ENCODE data around the gene HLA-E. TPM values are rescaled to one million over a fixed set of nuclear protein-coding genes. Genes with fewer than 3 reads are reported as not detected.
"Not testable (repeated sequence)": the region's sequence is repeated elsewhere in the genome, so short reads cannot be mapped to it uniquely, and the experiment has no call there.

HLA-E gene
- total and polyA plus RNA-seq, 5 donors from 2014 or later = 1,662 to 2,677 (median 2,442) TPM

- not testable (repeated sequence) for H3K9me3 Mint-ChIP-seq; H3K27ac Mint-ChIP-seq; H3K36me3 Mint-ChIP-seq; H3K4me3 ChIP-seq (ENCODE audit: low read depth, low read length); H3K4me3 Mint-ChIP-seq; H3K27ac ChIP-seq (ENCODE audit: insufficient read depth, low read length, poor library complexity, severe bottlenecking); H3K36me3 ChIP-seq (ENCODE audit: control insufficient read depth, insufficient read depth, low read length); H3K9me3 ChIP-seq (ENCODE audit: control insufficient read depth in 2 of 2, low read length in 2 of 2)
- H3K4me1 Mint-ChIP-seq = peaks cover 10 to 30% (median 22%) of the 10 kb centered on the region in 4 donors
- DNase-seq (peak; percentile 76 to 86 (median 84)), ATAC-seq (ENCODE audit: low read depth in 2 of 2) (peak; percentile 90 to 92)
- Histone ChIP-seq H3K27me3 (ENCODE audit: control insufficient read depth, insufficient read depth, low read length) (peaks cover 31% of the 10 kb centered on the region), H3K4me1 (ENCODE audit: control insufficient read depth, insufficient read depth, low read length, poor library complexity, severe bottlenecking) (peaks cover 22% of the 10 kb centered on the region)
- H3K27me3 Mint-ChIP-seq = peaks cover 62% of the 10 kb centered on the region
Measured at GRCh38 chr6:30481965-30482644, 7.2 kb upstream of the HLA-E start.

- Mint-ChIP-seq H3K27me3 (peaks cover 45% of the 10 kb centered on the region), H3K4me3 (peak overlapping the region in 2 of 4 donors; percentile 15 to 75), H3K27ac (no peak overlapping the region), H3K4me1 (peaks cover 14 to 40% (median 27%) of the 10 kb centered on the region in 4 donors), H3K9me3 (peaks cover 0 to 3% (median 0%) of the 10 kb centered on the region in 7 donors), H3K36me3 (no peaks in the 10 kb centered on the region)
- DNase-seq (peak in 2 of 3 donors; percentile 58 to 70), ATAC-seq (ENCODE audit: low read depth in 2 of 2) (no peak)
- H3K4me3 ChIP-seq (ENCODE audit: low read depth, low read length) = no peak overlapping the region
- no peaks in the 10 kb centered on the region for H3K36me3 ChIP-seq (ENCODE audit: control insufficient read depth, insufficient read depth, low read length)
- H3K9me3 ChIP-seq (ENCODE audit: control insufficient read depth in 2 of 2, low read length in 2 of 2) = no peaks in the 10 kb centered on the region
- H3K27ac ChIP-seq (ENCODE audit: insufficient read depth, low read length, poor library complexity, severe bottlenecking) = no peak overlapping the region
- peaks cover 22% of the 10 kb centered on the region for H3K4me1 ChIP-seq (ENCODE audit: control insufficient read depth, insufficient read depth, low read length, poor library complexity, severe bottlenecking)
- peaks cover 23% of the 10 kb centered on the region for H3K27me3 ChIP-seq (ENCODE audit: control insufficient read depth, insufficient read depth, low read length)
Measured at GRCh38 chr6:30483677-30484279, 5.5 kb upstream of the HLA-E start.

GRCh38 chr6:30485236-30485635 is 4.1 kb upstream of the HLA-E start:
- Mint-ChIP-seq H3K36me3 (peaks cover 2% of the 10 kb centered on the region), H3K27ac (no peak overlapping the region), H3K9me3 (peaks cover 0 to 6% (median 0%) of the 10 kb centered on the region in 7 donors), H3K27me3 (peaks cover 40% of the 10 kb centered on the region), H3K4me3 (no peak overlapping the region), H3K4me1 (peaks cover 16 to 47% (median 32%) of the 10 kb centered on the region in 4 donors)
- H3K27me3 ChIP-seq (ENCODE audit: control insufficient read depth, insufficient read depth, low read length) = peaks cover 13% of the 10 kb centered on the region
- peaks cover 2% of the 10 kb centered on the region for H3K36me3 ChIP-seq (ENCODE audit: control insufficient read depth, insufficient read depth, low read length)
- ATAC-seq (ENCODE audit: low read depth in 2 of 2) = no peak
- H3K4me1 ChIP-seq (ENCODE audit: control insufficient read depth, insufficient read depth, low read length, poor library complexity, severe bottlenecking) = peaks cover 22% of the 10 kb centered on the region
- H3K27ac ChIP-seq (ENCODE audit: insufficient read depth, low read length, poor library complexity, severe bottlenecking) = no peak overlapping the region
- H3K4me3 ChIP-seq (ENCODE audit: low read depth, low read length) = no peak overlapping the region
- DNase-seq = no peak
- H3K9me3 ChIP-seq (ENCODE audit: control insufficient read depth in 2 of 2, low read length in 2 of 2) = no peaks in the 10 kb centered on the region

DNA sequence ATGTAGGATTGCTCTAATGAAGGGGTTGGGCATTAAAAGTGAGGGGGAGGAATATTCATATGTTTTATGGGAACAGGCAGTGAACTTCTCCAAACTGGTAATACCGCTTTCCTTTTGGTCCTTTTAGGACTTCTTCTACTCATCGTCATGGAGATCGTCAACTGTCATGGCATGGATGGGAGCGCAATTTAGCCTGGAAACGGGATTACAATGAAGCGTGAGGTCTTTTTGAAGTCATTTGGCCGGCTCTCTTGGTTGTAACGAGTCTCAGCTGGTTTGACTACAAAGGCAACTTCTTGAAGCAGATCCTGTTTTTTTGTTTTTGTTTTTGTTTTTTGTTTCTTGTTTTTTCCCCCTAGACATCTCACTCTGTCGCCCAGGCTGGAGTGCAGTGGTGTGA is 1.4 kb upstream of the HLA-E start:
- peaks cover 16 to 53% (median 29%) of the 10 kb centered on the region in 4 donors for H3K4me1 Mint-ChIP-seq
- H3K9me3 ChIP-seq (ENCODE audit: control insufficient read depth in 2 of 2, low read length in 2 of 2) = no peaks in the 10 kb centered on the region
- peak overlapping the region; percentile 87 to 91 (median 87) for H3K27ac Mint-ChIP-seq
- ATAC-seq (ENCODE audit: low read depth in 2 of 2) (no peak), DNase-seq (no peak)
- peaks cover 29% of the 10 kb centered on the region for H3K36me3 Mint-ChIP-seq
- no peak overlapping the region for H3K4me3 ChIP-seq (ENCODE audit: low read depth, low read length)
- H3K27ac ChIP-seq (ENCODE audit: insufficient read depth, low read length, poor library complexity, severe bottlenecking) = no peak overlapping the region
- peak overlapping the region; percentile 55 to 73 (median 70) for H3K4me3 Mint-ChIP-seq
- peaks cover 24% of the 10 kb centered on the region for H3K27me3 Mint-ChIP-seq
- H3K9me3 Mint-ChIP-seq = peaks cover 0 to 5% (median 0%) of the 10 kb centered on the region in 7 donors
- peaks cover 28% of the 10 kb centered on the region for H3K4me1 ChIP-seq (ENCODE audit: control insufficient read depth, insufficient read depth, low read length, poor library complexity, severe bottlenecking)
- H3K36me3 ChIP-seq (ENCODE audit: control insufficient read depth, insufficient read depth, low read length) = peaks cover 27% of the 10 kb centered on the region
- no peaks in the 10 kb centered on the region for H3K27me3 ChIP-seq (ENCODE audit: control insufficient read depth, insufficient read depth, low read length)

GRCh38 chr6:30488697-30489080 is 620 bp upstream of the HLA-E start:
- peak overlapping the region; percentile 98 to 99 (median 99) for H3K27ac Mint-ChIP-seq
- Histone ChIP-seq H3K4me3 (ENCODE audit: low read depth, low read length) (peak overlapping the region; percentile 99), H3K4me1 (ENCODE audit: control insufficient read depth, insufficient read depth, low read length, poor library complexity, severe bottlenecking) (peaks cover 36% of the 10 kb centered on the region), H3K27ac (ENCODE audit: insufficient read depth, low read length, poor library complexity, severe bottlenecking) (peak overlapping the region; percentile 97), H3K36me3 (ENCODE audit: control insufficient read depth, insufficient read depth, low read length) (peaks cover 32% of the 10 kb centered on the region)
- H3K4me3 Mint-ChIP-seq = peak overlapping the region; percentile 91 to 100 (median 98)
- DNase-seq; H3K9me3 Mint-ChIP-seq; H3K9me3 ChIP-seq (ENCODE audit: control insufficient read depth in 2 of 2, low read length in 2 of 2); H3K27me3 ChIP-seq (ENCODE audit: control insufficient read depth, insufficient read depth, low read length); ATAC-seq (ENCODE audit: low read depth in 2 of 2): not testable (repeated sequence)
- H3K27me3 Mint-ChIP-seq = peaks cover 16% of the 10 kb centered on the region
- H3K36me3 Mint-ChIP-seq = peaks cover 35% of the 10 kb centered on the region
- H3K4me1 Mint-ChIP-seq = peaks cover 19 to 60% (median 28%) of the 10 kb centered on the region in 4 donors

- H3K4me1 Mint-ChIP-seq = peaks cover 18 to 76% (median 42%) of the 10 kb centered on the region in 4 donors
- no peaks in the 10 kb centered on the region for H3K27me3 ChIP-seq (ENCODE audit: control insufficient read depth, insufficient read depth, low read length)
- peak overlapping the region; percentile 92 to 99 (median 99) for H3K27ac Mint-ChIP-seq
- peaks cover 44% of the 10 kb centered on the region for H3K36me3 Mint-ChIP-seq
- peaks cover 0 to 5% (median 0%) of the 10 kb centered on the region in 7 donors for H3K9me3 Mint-ChIP-seq
- peaks cover 51% of the 10 kb centered on the region for H3K4me1 ChIP-seq (ENCODE audit: control insufficient read depth, insufficient read depth, low read length, poor library complexity, severe bottlenecking)
- peaks cover 36% of the 10 kb centered on the region for H3K36me3 ChIP-seq (ENCODE audit: control insufficient read depth, insufficient read depth, low read length)
- ATAC-seq (ENCODE audit: low read depth in 2 of 2) (peak; percentile 58 to 60), DNase-seq (peak; percentile 74 to 89 (median 79))
- peak overlapping the region; percentile 99 for H3K4me3 ChIP-seq (ENCODE audit: low read depth, low read length)
- peaks cover 13% of the 10 kb centered on the region for H3K27me3 Mint-ChIP-seq
- H3K9me3 ChIP-seq (ENCODE audit: control insufficient read depth in 2 of 2, low read length in 2 of 2) = no peaks in the 10 kb centered on the region
- peak overlapping the region; percentile 97 for H3K27ac ChIP-seq (ENCODE audit: insufficient read depth, low read length, poor library complexity, severe bottlenecking)
- peak overlapping the region; percentile 91 to 100 (median 98) for H3K4me3 Mint-ChIP-seq
Measured at GRCh38 chr6:30490026-30490876, 942 bp downstream of the HLA-E start.

- H3K4me3 ChIP-seq (ENCODE audit: low read depth, low read length) = peak overlapping the region; percentile 99
- peak in 1 of 3 donors; percentile 27 for DNase-seq
- H3K27ac ChIP-seq (ENCODE audit: insufficient read depth, low read length, poor library complexity, severe bottlenecking) = peak overlapping the region; percentile 97
- peaks cover 63% of the 10 kb centered on the region for H3K4me1 ChIP-seq (ENCODE audit: control insufficient read depth, insufficient read depth, low read length, poor library complexity, severe bottlenecking)
- peak overlapping the region; percentile 91 to 100 (median 98) for H3K4me3 Mint-ChIP-seq
- not testable (repeated sequence) for H3K9me3 ChIP-seq (ENCODE audit: control insufficient read depth in 2 of 2, low read length in 2 of 2); ATAC-seq (ENCODE audit: low read depth in 2 of 2); H3K9me3 Mint-ChIP-seq; H3K27me3 ChIP-seq (ENCODE audit: control insufficient read depth, insufficient read depth, low read length)
- peaks cover 23 to 83% (median 52%) of the 10 kb centered on the region in 4 donors for H3K4me1 Mint-ChIP-seq
- peaks cover 44% of the 10 kb centered on the region for H3K36me3 Mint-ChIP-seq
- H3K27me3 Mint-ChIP-seq = peaks cover 13% of the 10 kb centered on the region
- H3K36me3 ChIP-seq (ENCODE audit: control insufficient read depth, insufficient read depth, low read length) = peaks cover 36% of the 10 kb centered on the region
- H3K27ac Mint-ChIP-seq = peak overlapping the region; percentile 88 to 99 (median 99)
Measured at GRCh38 chr6:30491291-30491953, 2.1 kb downstream of the HLA-E start.

Data from CD4-positive, CD25-positive, alpha-beta regulatory T cell (primary cell).